ENCODE results near the gene GRIN1. TPM values are rescaled to one million over a fixed set of nuclear protein-coding genes. Genes with fewer than 3 reads are reported as not detected.
A peak's percentile ranks its signal among the peaks of the same experiment; 100 is the strongest.

The GRIN1 gene
- total RNA-seq, 1 experiment from 2014 or later: not detected

GRCh38 chr9:137212520-137212919, 73.6 kb downstream of the GRIN1 start:
- BruUV-seq (replicated peaks): no TSS peak
- H3K4me1 ChIP-seq (replicated peaks; ENCODE audit: insufficient read depth): peaks cover 9% of the 10 kb centered on the region
- no peak overlapping the region for H3K4me3 ChIP-seq
- ChIA-PET POLR2A (ENCODE audit: unreplicated experiment) (no interaction called here), CTCF (no interaction called here)
- no peaks in the 10 kb centered on the region for H3K27me3 ChIP-seq (ENCODE audit: insufficient read depth, low read depth)
- TF ChIP-seq EZH2 (IDR thresholded peaks at IDR 0.05; ENCODE audit: low read depth): no peak
- TF ChIP-seq CTCF (conservative IDR thresholded peaks at IDR 0.05): no peak
- no peak for DNase-seq
- no peak overlapping the region for H3K27ac ChIP-seq
- peaks cover 5% of the 10 kb centered on the region; the same call in 1 of the 2 replicates for H3K79me2 ChIP-seq (ENCODE audit: low read depth)
- no peaks in the 10 kb centered on the region for H3K36me3 ChIP-seq (ENCODE audit: low read depth)
- peaks cover 8% of the 10 kb centered on the region; the same call in 1 of the 2 replicates for H3F3A ChIP-seq (ENCODE audit: insufficient read depth, low read depth)
- no peaks in the 10 kb centered on the region for H3K9me2 ChIP-seq (ENCODE audit: insufficient read depth)
- intact Hi-C loops (cut with micrococcal nuclease; ENCODE audit: unreplicated experiment): no loop called here
- no peaks in the 10 kb centered on the region for H4K20me1 ChIP-seq (ENCODE audit: insufficient read depth)
- no peak overlapping the region for H2AFZ ChIP-seq
- H3K4me2 ChIP-seq: no peak overlapping the region
- H3K9me3 ChIP-seq (ENCODE audit: insufficient read depth, low read depth): no peaks in the 10 kb centered on the region

GRCh38 chr9:137213160-137214060, 74.5 kb downstream of the GRIN1 start:
- DNase-seq: no peak
- Histone ChIP-seq H4K20me1 (ENCODE audit: insufficient read depth) (no peaks in the 10 kb centered on the region; the same call in 1 of the 2 replicates), H3K9me2 (ENCODE audit: insufficient read depth) (no peaks in the 10 kb centered on the region), H3K36me3 (ENCODE audit: low read depth) (no peaks in the 10 kb centered on the region), H2AFZ (no peak overlapping the region), H3K79me2 (ENCODE audit: low read depth) (no peaks in the 10 kb centered on the region), H3K4me2 (no peak overlapping the region), H3K4me1 (replicated peaks; ENCODE audit: insufficient read depth) (peaks cover 17% of the 10 kb centered on the region), H3K9me3 (ENCODE audit: insufficient read depth, low read depth) (no peaks in the 10 kb centered on the region), H3K27me3 (ENCODE audit: insufficient read depth, low read depth) (no peaks in the 10 kb centered on the region), H3F3A (ENCODE audit: insufficient read depth, low read depth) (peaks cover 10% of the 10 kb centered on the region; the same call in 1 of the 2 replicates), H3K27ac (no peak overlapping the region), H3K4me3 (no peak overlapping the region)
- peak; percentile 51 for TF ChIP-seq CTCF (conservative IDR thresholded peaks at IDR 0.05)
- no peak for TF ChIP-seq EZH2 (IDR thresholded peaks at IDR 0.05; ENCODE audit: low read depth)
- POLR2A ChIA-PET (ENCODE audit: unreplicated experiment): interaction anchor here (0.7 kb wide), 1 partner anchor 24 kb away, joined by 3 read pairs; no protein-coding TSS in a partner anchor
- BruUV-seq (replicated peaks): no TSS peak
- intact Hi-C loops (cut with micrococcal nuclease; ENCODE audit: unreplicated experiment): no loop called here
- CTCF ChIA-PET: interaction anchor here (0.6 to 0.7 kb wide), 2 partner anchors 89 to 143 kb away, joined by 3 to 4 read pairs; no protein-coding TSS in a partner anchor

- peaks cover 20% of the 10 kb centered on the region for H3F3A ChIP-seq (ENCODE audit: insufficient read depth, low read depth)
- no peak overlapping the region for H2AFZ ChIP-seq
- H3K27me3 ChIP-seq (ENCODE audit: insufficient read depth, low read depth): no peaks in the 10 kb centered on the region
- DNase-seq: no peak
- ChIA-PET POLR2A (ENCODE audit: unreplicated experiment) (no interaction called here), CTCF (no interaction called here)
- H3K4me2 ChIP-seq: no peak overlapping the region
- no peak overlapping the region for H3K27ac ChIP-seq
- no peaks in the 10 kb centered on the region; the same call in 1 of the 2 replicates for H4K20me1 ChIP-seq (ENCODE audit: insufficient read depth)
- no peak overlapping the region for H3K4me3 ChIP-seq
- intact Hi-C loops (cut with micrococcal nuclease; ENCODE audit: unreplicated experiment): no loop called here
- H3K36me3 ChIP-seq (ENCODE audit: low read depth): no peaks in the 10 kb centered on the region
- TF ChIP-seq CTCF (conservative IDR thresholded peaks at IDR 0.05) (no peak), EZH2 (IDR thresholded peaks at IDR 0.05; ENCODE audit: low read depth) (no peak)
- no TSS peak for BruUV-seq (replicated peaks)
- H3K79me2 ChIP-seq (ENCODE audit: low read depth): no peaks in the 10 kb centered on the region
- H3K9me3 ChIP-seq (ENCODE audit: insufficient read depth, low read depth): no peaks in the 10 kb centered on the region
- H3K9me2 ChIP-seq (ENCODE audit: insufficient read depth): no peaks in the 10 kb centered on the region
- peaks cover 26% of the 10 kb centered on the region for H3K4me1 ChIP-seq (replicated peaks; ENCODE audit: insufficient read depth)
Measured at GRCh38 chr9:137214620-137215019, 75.7 kb downstream of the GRIN1 start.
